Measurements from ENCODE around the gene RC3H2.
"Not testable (repeated sequence)": the region's sequence is repeated elsewhere in the genome, so short reads cannot be mapped to it uniquely, and the experiment has no call there.

Gene RC3H2

GRCh38 chr9:122912964-122913673, 8.0 kb upstream of the RC3H2 start, which contains the start of gene ZBTB6:
Gene ZBTB6, minus strand, starts transcription at chr9:122913323. Its CDS starts 1,251 bp downstream, at chr9:122912072.
- peak; percentile 82 for DNase-seq

GRCh38 chr9:122912671-122912963, 7.5 kb upstream of the RC3H2 start:
- DNase-seq = no peak

GRCh38 chr9:122906122-122906521, 963 bp upstream of the RC3H2 start:
- not testable (repeated sequence) for DNase-seq

GRCh38 chr9:122904466-122904822, 715 bp downstream of the RC3H2 start:
- DNase-seq = peak; percentile 17

- DNase-seq = no peak
Measured at GRCh38 chr9:122900791-122901190, 4.4 kb downstream of the RC3H2 start.

- no peak for DNase-seq
Measured at GRCh38 chr9:122897969-122898368, 7.2 kb downstream of the RC3H2 start.

GRCh38 chr9:122888480-122888879, 16.7 kb downstream of the RC3H2 start:
- no peak for DNase-seq

- no peak for DNase-seq
Measured at GRCh38 chr9:122883125-122883524, 22.0 kb downstream of the RC3H2 start.

- DNase-seq = no peak
Measured at GRCh38 chr9:122879443-122879842, 25.7 kb downstream of the RC3H2 start.

GRCh38 chr9:122875523-122875922, 29.6 kb downstream of the RC3H2 start:
- no peak for DNase-seq

GRCh38 chr9:122867276-122867675, 37.9 kb downstream of the RC3H2 start:
- not testable (repeated sequence) for DNase-seq

GRCh38 chr9:122866079-122866478, 39.1 kb downstream of the RC3H2 start:
- DNase-seq = no peak

GRCh38 chr9:122865300-122865699, 39.9 kb downstream of the RC3H2 start:
- DNase-seq = no peak

- DNase-seq = no peak
Measured at GRCh38 chr9:122863407-122863806, 41.8 kb downstream of the RC3H2 start.

- no peak for DNase-seq
Measured at GRCh38 chr9:122860319-122861142, 44.6 kb downstream of the RC3H2 start.

GRCh38 chr9:122857815-122858214, 47.3 kb downstream of the RC3H2 start:
- DNase-seq = no peak

- DNase-seq = not testable (repeated sequence)
Measured at GRCh38 chr9:122852085-122852786, 52.9 kb downstream of the RC3H2 start.

GRCh38 chr9:122848256-122848943, 56.8 kb downstream of the RC3H2 start:
- no peak for DNase-seq

- DNase-seq = no peak
Measured at GRCh38 chr9:122846371-122846940, 58.7 kb downstream of the RC3H2 start.

- DNase-seq = no peak
Measured at GRCh38 chr9:122845116-122845515, 60.0 kb downstream of the RC3H2 start.

GRCh38 chr9:122844137-122844536, 61.0 kb downstream of the RC3H2 start:
- DNase-seq = no peak

- no peak for DNase-seq
Measured at GRCh38 chr9:122841501-122841900, 63.7 kb downstream of the RC3H2 start.

- not testable (repeated sequence) for DNase-seq
Measured at GRCh38 chr9:122838441-122838840, 66.7 kb downstream of the RC3H2 start.

Measured in COR-L47 (cell line).